T47D (cell line): Measurements from ENCODE around the gene RALGPS1.
A peak's percentile ranks its signal among the peaks of the same experiment; 100 is the strongest.

Source experiments
- DNase-seq, 2 experiments: peaks; one replicate each; pipeline versions ENCODE4 v3.0.0 to v3.0.0-alpha.2; 2011 to 2012; ENCODE audit warnings: low read depth in 1 of 2, low spot score in 1 of 2
- JUND ChIP-seq: IDR thresholded peaks from 2 replicates; pipeline ENCODE4 v1.6.1; 2012; ENCODE audit warnings: low read depth
- in situ Hi-C: cut with HindIII; loops from 2 replicates; pipeline ENCODE4 v1.10.0; 2016; ENCODE audit warnings: low sequenced_read_pairs, low pct_unique_long_range_greater_than_20kb

Gene RALGPS1

DNA sequence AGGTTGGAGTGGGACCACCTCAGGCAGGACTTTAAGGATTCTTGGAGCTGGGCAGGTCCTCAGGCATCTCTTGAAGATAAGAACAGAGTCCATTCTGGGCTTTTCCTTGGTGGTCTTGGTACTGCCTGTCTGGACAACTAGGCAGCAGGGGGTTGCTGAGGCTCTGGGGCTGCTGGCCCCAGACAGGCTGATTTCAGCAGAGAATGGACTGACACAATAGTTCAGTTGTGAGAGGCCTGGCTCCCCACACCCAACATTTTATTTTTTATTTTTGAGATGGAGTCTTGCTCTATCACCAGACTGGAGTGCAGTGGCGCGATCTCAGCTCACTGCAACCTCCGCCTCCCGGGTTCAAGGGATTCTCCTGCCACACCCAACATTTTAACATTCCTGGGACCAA, 203.2 kb downstream of the RALGPS1 start:
- no peak for TF ChIP-seq JUND
- DNase-seq: no peak
- in situ Hi-C loops: no loop called here

GRCh38 chr9:127118597-127119319, 204.2 kb downstream of the RALGPS1 start:
- DNase-seq: no peak
- no peak for TF ChIP-seq JUND
- in situ Hi-C loops: no loop called here

DNA sequence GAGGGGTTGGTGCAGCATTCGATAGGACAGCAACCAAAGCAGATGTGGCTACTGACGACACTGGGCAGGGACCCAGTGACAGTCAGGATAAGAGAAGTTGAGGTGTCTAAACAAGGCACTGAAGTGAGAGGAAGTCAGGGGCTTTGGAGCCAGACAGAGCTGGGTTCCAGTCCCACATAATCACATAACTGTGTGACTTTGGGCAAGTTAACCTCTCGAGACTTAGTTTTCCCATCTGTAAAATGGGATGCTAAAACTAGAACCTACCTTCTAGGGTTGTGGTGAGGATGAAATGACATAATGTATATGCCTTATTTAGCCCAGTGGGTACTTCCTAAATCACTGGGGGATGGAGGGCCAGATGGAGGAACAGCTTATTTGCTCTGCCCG, 204.7 kb downstream of the RALGPS1 start:
- no peak for TF ChIP-seq JUND
- in situ Hi-C loops: no loop called here
- no peak for DNase-seq

- no peak for TF ChIP-seq JUND
- in situ Hi-C loops: no loop called here
- DNase-seq: no peak
Observed at GRCh38 chr9:127121628-127122175, 207.1 kb downstream of the RALGPS1 start.

DNA sequence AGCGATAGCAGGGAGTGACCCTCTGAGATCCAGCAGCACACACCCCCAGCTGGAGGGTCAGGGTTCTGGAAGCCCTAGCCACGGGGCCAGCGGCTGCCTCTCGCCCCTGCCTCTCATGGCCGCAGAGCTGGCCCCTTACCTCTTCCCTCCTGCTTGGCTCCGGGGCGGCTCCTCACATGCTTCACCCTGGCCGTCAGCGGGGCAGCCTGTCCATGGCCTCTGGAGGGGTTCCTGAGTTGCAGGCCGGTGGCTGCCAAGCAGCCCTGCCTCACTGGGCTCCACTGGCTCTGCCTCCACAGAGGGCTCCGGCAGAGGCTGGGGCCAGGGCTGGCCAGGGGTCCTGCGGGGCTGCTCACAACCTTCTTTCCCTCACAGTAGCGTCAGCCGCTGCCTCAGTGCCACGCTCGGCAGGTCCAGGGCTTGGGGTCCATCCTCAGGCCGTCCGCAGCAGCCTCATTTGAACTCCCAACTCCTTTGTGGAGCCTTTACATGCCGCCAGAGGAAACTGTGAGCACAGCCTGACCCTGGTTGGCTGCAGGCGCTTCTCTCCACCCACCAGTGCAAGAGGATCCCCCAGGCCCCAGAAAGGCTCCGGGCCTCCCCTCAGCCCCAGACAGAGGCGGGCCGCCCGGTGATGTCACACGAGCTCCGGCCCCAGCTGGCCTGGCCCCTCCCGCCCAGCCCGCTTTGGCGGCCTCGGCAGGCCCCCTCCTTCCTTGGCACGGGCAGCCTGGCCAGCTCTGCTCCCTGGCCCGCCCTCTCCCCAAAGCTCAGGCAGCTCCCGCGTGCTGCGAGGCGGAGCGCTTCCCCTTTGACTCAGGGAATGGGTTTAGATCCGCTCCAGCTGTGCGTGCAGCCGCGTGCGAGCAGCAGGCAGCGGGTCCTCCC, 207.8 kb downstream of the RALGPS1 start, which contains the start of gene ANGPTL2:
Gene ANGPTL2, minus strand, starts transcription at position 460 of the 888 bp plus-strand sequence. CDS start 13,904 bp downstream, outside the sequence.
- in situ Hi-C loops: no loop called here
- TF ChIP-seq JUND: no peak
- no peak for DNase-seq

DNA sequence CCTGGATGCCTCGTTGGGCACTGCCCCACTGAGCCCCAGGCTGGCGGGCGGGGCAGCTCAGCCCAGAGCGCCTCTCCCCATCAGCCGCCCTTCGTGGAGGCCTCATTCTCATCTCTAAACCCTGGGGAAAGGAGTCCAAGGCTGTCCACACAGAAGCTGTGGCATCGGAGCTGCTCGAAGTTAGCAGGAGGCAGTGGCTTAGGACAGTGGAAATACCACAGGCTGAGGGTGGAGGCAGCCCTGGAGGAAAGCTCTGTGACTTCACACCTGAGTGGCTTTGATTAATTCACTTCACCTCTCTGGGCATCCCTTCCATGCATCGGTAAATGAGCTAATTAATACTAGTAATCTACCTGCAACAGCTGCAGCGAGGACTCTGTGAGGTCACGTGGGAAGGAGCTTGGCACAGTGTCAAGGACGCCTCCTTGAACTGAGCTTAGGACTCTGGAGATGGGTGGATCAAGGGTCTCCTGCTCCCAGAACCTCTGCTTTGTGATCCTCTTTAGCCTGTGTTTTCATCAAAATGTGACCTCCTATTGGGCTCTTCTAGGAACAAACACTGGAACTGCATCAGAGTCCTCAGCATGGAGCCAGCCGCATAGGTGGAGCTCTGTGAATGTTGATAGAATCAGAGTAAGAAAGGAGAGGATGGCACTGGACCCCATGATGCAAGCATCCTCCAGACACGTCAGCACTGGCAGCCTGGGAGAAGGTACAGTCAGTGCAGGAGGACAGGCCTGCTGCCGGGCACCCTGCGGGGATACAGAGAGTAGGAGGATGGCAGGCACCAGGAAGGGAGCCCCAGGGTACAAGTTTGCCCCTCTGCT, 208.7 kb downstream of the RALGPS1 start:
- DNase-seq: no peak
- in situ Hi-C loops: no loop called here
- no peak for TF ChIP-seq JUND

DNA sequence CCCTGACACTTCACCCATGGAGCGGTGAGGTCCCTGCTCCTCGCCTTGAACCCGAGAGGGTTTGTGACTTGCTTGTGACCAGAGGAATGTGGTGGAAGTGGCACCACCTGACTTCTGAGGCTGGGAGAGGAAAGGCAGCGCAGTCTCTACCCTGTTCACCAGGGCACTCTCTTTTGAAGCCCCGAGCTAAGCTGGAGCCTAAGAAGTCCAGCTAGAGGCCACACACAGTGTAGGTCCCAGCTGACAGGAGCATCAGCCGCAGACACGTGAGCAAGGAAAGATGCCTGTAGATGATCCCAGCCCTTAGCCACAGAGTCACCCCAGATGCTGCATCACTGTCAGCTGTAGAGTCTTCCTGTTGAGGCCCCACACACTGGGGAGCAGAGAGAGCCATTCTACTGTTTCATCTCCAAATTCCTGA, 209.5 kb downstream of the RALGPS1 start:
- TF ChIP-seq JUND: no peak
- in situ Hi-C loops: no loop called here
- DNase-seq: no peak

DNA sequence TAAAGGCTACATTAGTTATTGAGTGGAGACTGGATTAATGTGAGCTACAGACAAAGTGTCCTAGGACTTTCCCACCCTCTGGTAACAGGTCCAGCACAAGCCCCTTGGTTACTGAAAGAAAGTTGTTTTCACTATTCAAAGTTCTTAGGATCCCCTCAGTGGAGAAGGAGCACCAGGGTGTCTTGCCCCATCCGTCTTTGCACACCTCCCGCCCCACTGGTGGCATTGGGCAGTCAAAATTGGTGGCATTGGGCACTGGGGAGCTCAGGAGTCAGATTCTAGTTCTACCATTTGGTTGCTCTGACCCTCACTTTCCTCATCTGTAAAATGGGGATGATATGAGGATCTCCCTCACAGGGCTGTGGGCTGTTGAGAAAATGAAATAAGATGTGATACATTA, 210.2 kb downstream of the RALGPS1 start:
- TF ChIP-seq JUND: no peak
- in situ Hi-C loops: no loop called here
- DNase-seq: no peak

GRCh38 chr9:127126971-127127370, 212.4 kb downstream of the RALGPS1 start:
- TF ChIP-seq JUND: no peak
- DNase-seq: no peak
- in situ Hi-C loops: no loop called here

DNA sequence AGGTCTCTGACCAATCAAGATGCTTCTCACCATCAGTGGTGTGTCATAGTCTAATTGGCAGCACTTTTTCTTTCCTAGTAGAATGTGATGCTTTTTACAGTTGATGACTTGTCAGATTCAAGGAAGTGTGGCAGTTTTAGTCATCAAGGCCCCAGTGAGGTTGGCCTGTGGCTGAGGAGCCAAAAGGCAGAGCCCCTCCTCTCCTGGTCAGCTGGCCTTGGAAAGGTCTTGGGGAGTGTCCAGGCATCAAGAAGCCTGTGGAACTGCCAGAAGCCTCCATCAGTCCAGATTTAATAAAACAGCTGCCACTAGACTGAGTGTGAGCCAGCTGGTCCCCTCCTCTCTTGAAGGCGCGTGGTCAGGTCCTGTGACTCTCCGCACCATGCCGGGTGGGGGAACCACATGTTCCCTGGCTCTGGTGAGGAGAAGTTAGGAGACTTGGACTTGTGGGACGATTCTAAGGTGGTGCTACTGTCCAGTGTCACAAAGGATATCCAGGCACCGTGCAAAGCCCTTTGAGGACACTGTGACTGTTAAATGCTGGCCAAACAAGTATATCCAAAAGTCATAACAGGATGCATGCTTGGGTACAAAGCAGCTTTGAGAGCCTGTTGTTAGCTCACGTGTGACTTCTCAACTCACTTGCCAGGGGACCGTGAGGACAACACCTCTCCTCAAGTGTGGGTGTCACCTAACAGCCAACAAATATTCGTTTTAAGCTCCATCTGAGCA, 213.9 kb downstream of the RALGPS1 start:
- in situ Hi-C loops: no loop called here
- DNase-seq: peak in 1 of 2 experiments; percentile 20
- no peak for TF ChIP-seq JUND

GRCh38 chr9:127129073-127129717, 214.6 kb downstream of the RALGPS1 start:
- DNase-seq: no peak
- no peak for TF ChIP-seq JUND
- in situ Hi-C loops: no loop called here
